Measurements from ENCODE around the gene SHKBP1.

GRCh38 chr19:40625406-40626120, 48.9 kb downstream of the SHKBP1 start:
- TF ChIP-seq GATA2 (IDR thresholded peaks at IDR 0.05; ENCODE audit: low read depth, low read length) (no peak; the same call in 1 of the 2 replicates), GATA3 (IDR thresholded peaks at IDR 0.05; ENCODE audit: low read depth, low read length) (no peak)
